Endothelial cell of umbilical vein (primary cell): ENCODE results near the gene CPHXL2. TPM values are rescaled to one million over a fixed set of nuclear protein-coding genes. Genes with fewer than 3 reads are reported as not detected.

Source experiments
- BruUV-seq: library from RNA; stranded (reverse); fragments of 400-500 nt; replicated peaks from 2 replicates; lab custom pipeline; 2021; lab: Mats Ljungman, UMichigan
- CTCF ChIA-PET: fragments of 300-600, 350-600 bp; sonication (Branson Sonifier 250); formaldehyde crosslinking; loops from one replicate; lab custom pipeline; 2021; ENCODE audit warnings: antibody characterized with exemption, inconsistent platforms; lab: Charles Lee
- POLR2A ChIA-PET: fragments of 300-600, 350-600 bp; sonication (Branson Sonifier 250); formaldehyde crosslinking; loops from one replicate; lab custom pipeline; 2021; ENCODE audit warnings: antibody characterized with exemption, inconsistent platforms; lab: Charles Lee
- DNase-seq: peaks from one replicate; pipeline ENCODE4 v3.0.0-alpha.2; 2011; ENCODE audit warnings: low read depth, low spot score
- FAIRE-seq: peaks from 2 replicates; lab custom pipeline; 2011; peaks lifted over from hg19 to GRCh38; lab: Jason Lieb, UNC
- H2AFZ ChIP-seq: 2 replicates; pipeline ENCODE4 v1.6.0; 2012; ENCODE audit warnings: low read depth, low read length, control low read depth, inconsistent platforms
- H3K27ac ChIP-seq: 2 replicates; pipeline ENCODE4 v1.5.1; 2011; ENCODE audit warnings: low read depth, mild to moderate bottlenecking, control low read depth, low read length, moderate library complexity; ENCODE audit not compliant: insufficient read depth
- H3K27me3 ChIP-seq, 2 experiments: 2 replicates each; pipeline versions ENCODE4 v1.6.0 to v1.6.1; 2011; ENCODE audit warnings: low read length in 2 of 2, mixed read lengths in 1 of 2; ENCODE audit not compliant: control insufficient read depth in 2 of 2, insufficient read depth in 2 of 2
- H3K36me3 ChIP-seq, 2 experiments: 2 replicates in 1 of 2; 3 replicates in 1 of 2; pipeline ENCODE4 v1.5.1; 2011; ENCODE audit warnings: low read length in 2 of 2, mild to moderate bottlenecking in 1 of 2, moderate library complexity in 1 of 2; ENCODE audit not compliant: control insufficient read depth in 2 of 2, insufficient read depth in 2 of 2; ENCODE audit errors: extremely low read depth in 1 of 2
- H3K4me1 ChIP-seq: 3 replicates; pipeline ENCODE4 v1.5.1; 2011; ENCODE audit warnings: mild to moderate bottlenecking, low read length; ENCODE audit not compliant: control insufficient read depth, insufficient read depth; ENCODE audit errors: extremely low read depth
- H3K4me2 ChIP-seq: 2 replicates; pipeline ENCODE4 v1.6.1; 2011; ENCODE audit warnings: low read length, control low read depth, mixed read lengths; ENCODE audit not compliant: insufficient read depth
- H3K4me3 ChIP-seq, 3 experiments: fragments of 200-600 bp in 1 of 3; sonication (generic), shearing (Covaris generic) in 1 of 3; replicated peaks in 1 of 3; 2 replicates each; pipeline ENCODE4 v1.5.1; 2011 to 2016; ENCODE audit warnings: control low read depth in 3 of 3, low read length in 3 of 3, mild to moderate bottlenecking in 2 of 3, inconsistent platforms in 1 of 3, low read depth in 1 of 3, moderate library complexity in 1 of 3; ENCODE audit not compliant: insufficient read depth in 1 of 3
- H3K79me2 ChIP-seq: 2 replicates; pipeline ENCODE4 v1.6.0; 2012; ENCODE audit warnings: low read length, inconsistent platforms; ENCODE audit not compliant: control insufficient read depth, insufficient read depth
- H3K9ac ChIP-seq: replicated peaks from 2 replicates; pipeline ENCODE3; 2011; ENCODE audit warnings: low read length, control low read depth; ENCODE audit not compliant: insufficient read depth; ENCODE audit errors: extremely low read depth
- H3K9me1 ChIP-seq: replicated peaks from 3 replicates; pipeline ENCODE4 v1.6.0; 2011; ENCODE audit warnings: mild to moderate bottlenecking, low read length; ENCODE audit not compliant: control insufficient read depth, insufficient read depth; ENCODE audit errors: extremely low read depth
- H3K9me3 ChIP-seq: replicated peaks from 2 replicates; pipeline ENCODE4 v1.5.1; 2012; ENCODE audit warnings: low read length, inconsistent platforms; ENCODE audit not compliant: control insufficient read depth, insufficient read depth
- H4K20me1 ChIP-seq: replicated peaks from 2 replicates; pipeline ENCODE3; 2011; ENCODE audit warnings: mild to moderate bottlenecking, low read length; ENCODE audit not compliant: control insufficient read depth, insufficient read depth; ENCODE audit errors: extremely low read depth
- CTCF ChIP-seq, 2 donors: IDR thresholded peaks; 1 replicate in 1 of 2; 2 replicates in 1 of 2; pipeline ENCODE4 v1.5.1; 2011; ENCODE audit warnings: low read length in 2 of 2, mild to moderate bottlenecking in 2 of 2, moderate library complexity in 2 of 2, control low read depth in 1 of 2, inconsistent platforms in 1 of 2, low read depth in 1 of 2; ENCODE audit not compliant: insufficient read depth in 1 of 2; ENCODE audit errors: extremely low read depth in 1 of 2
- EZH2 ChIP-seq: IDR thresholded peaks from 2 replicates; pipeline ENCODE4 v1.6.1; 2012; ENCODE audit warnings: borderline replicate concordance, low read depth, mild to moderate bottlenecking, moderate library complexity, low read length, inconsistent platforms; ENCODE audit not compliant: severe bottlenecking
- FOS ChIP-seq: IDR thresholded peaks from 2 replicates; pipeline ENCODE4 v1.6.1; 2011; ENCODE audit warnings: mild to moderate bottlenecking, low read length, moderate library complexity, borderline replicate concordance; ENCODE audit not compliant: insufficient read depth
- GATA2 ChIP-seq: IDR thresholded peaks from 2 replicates; pipeline ENCODE4 v1.7.0; 2011; ENCODE audit warnings: low read depth, mild to moderate bottlenecking, moderate library complexity, mixed read lengths, low read length; ENCODE audit not compliant: insufficient read length, insufficient read depth
- JUN ChIP-seq: IDR thresholded peaks from 2 replicates; pipeline ENCODE4 v1.6.1; 2011; ENCODE audit warnings: borderline replicate concordance, low read depth; ENCODE audit not compliant: insufficient read length, insufficient read depth
- MAX ChIP-seq: IDR thresholded peaks from 2 replicates; pipeline ENCODE4 v1.6.1; 2011; ENCODE audit not compliant: insufficient read depth, insufficient read length
- MYC ChIP-seq: IDR thresholded peaks from one replicate; pipeline ENCODE4 v1.6.1; 2011; ENCODE audit warnings: mild to moderate bottlenecking, low read depth, low read length
- POLR2A ChIP-seq: IDR thresholded peaks from 2 replicates; pipeline ENCODE4 v1.6.1; 2012; ENCODE audit warnings: low read depth, mild to moderate bottlenecking, control low read depth, low read length
- POLR2AphosphoS5 ChIP-seq: IDR thresholded peaks from 2 replicates; pipeline ENCODE4 v1.6.1; 2012; ENCODE audit warnings: low read depth, mild to moderate bottlenecking, control low read depth, low read length, moderate library complexity; ENCODE audit not compliant: insufficient read depth
- dilution Hi-C: fragments of 300-500 bp; cut with MboI; formaldehyde crosslinking; loops from one replicate; pipeline ENCODE4 v1.15.0; 2019; ENCODE audit warnings: low sequenced_read_pairs; ENCODE audit not compliant: extremely low pct_ligation_motif_present
- intact Hi-C: fragments of 100-400 bp; cut with micrococcal nuclease; formaldehyde crosslinking; loops from one replicate; pipeline ENCODE4 v1.10.0; 2022
- polyA plus RNA-seq, 4 experiments: library from polyadenylated mRNA; depleted of rRNA in 3 of 4; stranded (reverse) in 3 of 4; unstranded in 1 of 4; fragments of >200 nt; gene quantifications; 2 replicates each; pipeline versions ENCODE4 v1.2.1 to v1.2.3, GENCODE V29; 2011 to 2012; ENCODE audit warnings: missing spikeins in 1 of 4
- small RNA-seq: library from RNA; depleted of rRNA; stranded (forward); fragments of <200 nt; gene quantifications from one replicate; pipeline ENCODE3, GENCODE V24; 2012; ENCODE audit warnings: low replicate concordance, low read depth; ENCODE audit not compliant: insufficient read depth, insufficient read length
- total RNA-seq: library from RNA; stranded (reverse); gene quantifications from 2 replicates; pipeline ENCODE4 v1.2.3, GENCODE V29; 2021

CPHXL2 gene
- total and polyA plus RNA-seq, 2 donors (not counting 3 experiments of a cell fraction or from before 2014, with no cell fraction given), result not detected

GRCh38 chr16:75614066-75614897, 62.5 kb downstream of the CPHXL2 start:
- no peaks in the 10 kb centered on the region for H3K79me2 ChIP-seq
- ChIA-PET CTCF (interaction anchor here (1.1 kb wide), 1 partner anchor 14 kb away, joined by 6 read pairs; no protein-coding TSS in a partner anchor), POLR2A (no interaction called here)
- intact Hi-C loops, result no loop called here
- H4K20me1 ChIP-seq, result no peaks in the 10 kb centered on the region
- H3K27me3 ChIP-seq, result no peaks in the 10 kb centered on the region
- TF ChIP-seq GATA2 (no peak), JUN (no peak), MAX (no peak), FOS (peak; percentile 56), CTCF (IDR thresholded peaks at IDR 0.05; ENCODE audit: extremely low read depth in 1 of 2, insufficient read depth in 1 of 2, low read depth in 1 of 2, low read length in 2 of 2) (no peak), POLR2AphosphoS5 (no peak), POLR2A (no peak), EZH2 (no peak), MYC (no peak)
- no peaks in the 10 kb centered on the region for H3K9me1 ChIP-seq
- H3K9me3 ChIP-seq, result no peaks in the 10 kb centered on the region
- no peak overlapping the region for H2AFZ ChIP-seq
- no peak for FAIRE-seq
- dilution Hi-C loops, result no loop called here
- no peak overlapping the region for H3K4me2 ChIP-seq
- no peak overlapping the region for H3K4me3 ChIP-seq
- no peaks in the 10 kb centered on the region for H3K4me1 ChIP-seq
- BruUV-seq, result no TSS peak
- H3K36me3 ChIP-seq, result peaks cover 7 to 14% of the 10 kb centered on the region in 2 experiments
- no peak for DNase-seq
- H3K9ac ChIP-seq, result no peak overlapping the region
- no peak overlapping the region for H3K27ac ChIP-seq

Small RNAs within 50 kb of the gene (small RNA-seq; reads per million reads assigned to genes)
- not detected for gene RN7SL520P

Other genes starting within 250 kb of the CPHXL2 start
- gene CFDP1, start 243.5 kb downstream of the CPHXL2 start, total RNA-seq, result 49.6 and 53.8 TPM in 2 replicates
- gene CFDP1, start 243.5 kb downstream of the CPHXL2 start, polyA plus RNA-seq, result 12.0 and 17.8 TPM in 2 replicates
- 22.2 and 24.2 TPM in 2 replicates for gene TMEM170A, start 212.3 kb downstream of the CPHXL2 start, total RNA-seq
- 10.6 and 12.9 TPM in 2 replicates for gene TMEM170A, start 212.3 kb downstream of the CPHXL2 start, polyA plus RNA-seq
- gene CHST6, start 181.6 kb downstream of the CPHXL2 start, total RNA-seq, result 0.60 and 0.81 TPM in 2 replicates
- gene CHST6, start 181.6 kb downstream of the CPHXL2 start, polyA plus RNA-seq, result 0.26 and 0.48 TPM in 2 replicates
- 0.29 TPM in 1 of 2 replicates, not detected in the other for gene CHST5, start 140.9 kb downstream of the CPHXL2 start, total RNA-seq
- 0.16 and 0.23 TPM in 2 replicates for gene CHST5, start 140.9 kb downstream of the CPHXL2 start, polyA plus RNA-seq
- gene TMEM231, start 120.8 kb downstream of the CPHXL2 start, total RNA-seq, result 9.4 and 10.0 TPM in 2 replicates
- 35.8 and 41.7 TPM in 2 replicates for gene TMEM231, start 120.8 kb downstream of the CPHXL2 start, polyA plus RNA-seq
- 77.9 and 82.5 TPM in 2 replicates for gene GABARAPL2, start 110.6 kb downstream of the CPHXL2 start, total RNA-seq
- gene GABARAPL2, start 110.6 kb downstream of the CPHXL2 start, polyA plus RNA-seq, result 51.9 and 84.5 TPM in 2 replicates
- 56.6 and 57.9 TPM in 2 replicates for gene ADAT1, start 53.7 kb downstream of the CPHXL2 start, total RNA-seq
- gene ADAT1, start 53.7 kb downstream of the CPHXL2 start, polyA plus RNA-seq, result 27.2 and 33.2 TPM in 2 replicates
- 137 and 146 TPM in 2 replicates for gene KARS1, start 29.3 kb downstream of the CPHXL2 start, total RNA-seq
- 70.4 and 83.3 TPM in 2 replicates for gene KARS1, start 29.3 kb downstream of the CPHXL2 start, polyA plus RNA-seq
- gene TERF2IP, start 29.2 kb downstream of the CPHXL2 start, total RNA-seq, result 40.7 and 41.5 TPM in 2 replicates
- 17.3 and 19.0 TPM in 2 replicates for gene TERF2IP, start 29.2 kb downstream of the CPHXL2 start, polyA plus RNA-seq
- gene DUXB, start 24.5 kb upstream of the CPHXL2 start, total RNA-seq, result not detected in 2 replicates
- gene DUXB, start 24.5 kb upstream of the CPHXL2 start, polyA plus RNA-seq, result not detected in 2 replicates
- not detected in 2 replicates for gene CPHXL, start 49.5 kb upstream of the CPHXL2 start, total RNA-seq
- not detected in 2 replicates for gene CPHXL, start 49.5 kb upstream of the CPHXL2 start, polyA plus RNA-seq